GM21576 (cell line): ENCODE results near the gene GMDS.

ENCODE experiments used
- ATAC-seq: cut with Tn5 transposase; IDR thresholded peaks from one replicate; pipeline ENCODE4 v1.9.1; 2021; ENCODE audit warnings: mild to moderate bottlenecking, moderate library complexity; ENCODE audit not compliant: unreplicated experiment

The GMDS gene

GRCh38 chr6:1911474-1911873 is 333.9 kb downstream of the GMDS start:
- ATAC-seq: no peak

GRCh38 chr6:1910621-1911407 is 334.6 kb downstream of the GMDS start:
- ATAC-seq: no peak

GRCh38 chr6:1908784-1909183 is 336.6 kb downstream of the GMDS start:
- no peak for ATAC-seq

GRCh38 chr6:1906609-1907008 is 338.8 kb downstream of the GMDS start:
- no peak for ATAC-seq

- no peak for ATAC-seq
Measured at GRCh38 chr6:1906014-1906413, 339.4 kb downstream of the GMDS start.

GRCh38 chr6:1904898-1905297 is 340.5 kb downstream of the GMDS start:
- ATAC-seq: no peak

GRCh38 chr6:1904466-1904799 is 341.0 kb downstream of the GMDS start:
- no peak for ATAC-seq

- ATAC-seq: no peak
Measured at GRCh38 chr6:1903780-1904465, 341.5 kb downstream of the GMDS start.

GRCh38 chr6:1901556-1901955 is 343.8 kb downstream of the GMDS start:
- ATAC-seq: no peak

GRCh38 chr6:1896897-1897296 is 348.5 kb downstream of the GMDS start:
- no peak for ATAC-seq

- no peak for ATAC-seq
Measured at GRCh38 chr6:1895721-1896120, 349.7 kb downstream of the GMDS start.

- no peak for ATAC-seq
Measured at GRCh38 chr6:1894954-1895353, 350.5 kb downstream of the GMDS start.

- no peak for ATAC-seq
Measured at GRCh38 chr6:1893470-1894130, 351.8 kb downstream of the GMDS start.

- ATAC-seq: no peak
Measured at GRCh38 chr6:1892716-1893115, 352.7 kb downstream of the GMDS start.

GRCh38 chr6:1890987-1891386 is 354.4 kb downstream of the GMDS start:
- ATAC-seq: no peak

- ATAC-seq: no peak
Measured at GRCh38 chr6:1890071-1890470, 355.3 kb downstream of the GMDS start.

GRCh38 chr6:1885576-1886011 is 359.8 kb downstream of the GMDS start:
- ATAC-seq: no peak

- ATAC-seq: no peak
Measured at GRCh38 chr6:1884313-1884712, 361.1 kb downstream of the GMDS start.

- ATAC-seq: no peak
Measured at GRCh38 chr6:1878330-1878729, 367.1 kb downstream of the GMDS start.

- no peak for ATAC-seq
Measured at GRCh38 chr6:1873781-1874180, 371.6 kb downstream of the GMDS start.

GRCh38 chr6:1872649-1873131 is 372.7 kb downstream of the GMDS start:
- ATAC-seq: no peak
